ENCODE results near the gene JADE2. TPM values are rescaled to one million over a fixed set of nuclear protein-coding genes. Genes with fewer than 3 reads are reported as not detected.
"Not testable (repeated sequence)": the region's sequence is repeated elsewhere in the genome, so short reads cannot be mapped to it uniquely, and the experiment has no call there.

JADE2 gene
- polyA plus RNA-seq, 2 donors = 3.8 to 4.1 TPM

DNA sequence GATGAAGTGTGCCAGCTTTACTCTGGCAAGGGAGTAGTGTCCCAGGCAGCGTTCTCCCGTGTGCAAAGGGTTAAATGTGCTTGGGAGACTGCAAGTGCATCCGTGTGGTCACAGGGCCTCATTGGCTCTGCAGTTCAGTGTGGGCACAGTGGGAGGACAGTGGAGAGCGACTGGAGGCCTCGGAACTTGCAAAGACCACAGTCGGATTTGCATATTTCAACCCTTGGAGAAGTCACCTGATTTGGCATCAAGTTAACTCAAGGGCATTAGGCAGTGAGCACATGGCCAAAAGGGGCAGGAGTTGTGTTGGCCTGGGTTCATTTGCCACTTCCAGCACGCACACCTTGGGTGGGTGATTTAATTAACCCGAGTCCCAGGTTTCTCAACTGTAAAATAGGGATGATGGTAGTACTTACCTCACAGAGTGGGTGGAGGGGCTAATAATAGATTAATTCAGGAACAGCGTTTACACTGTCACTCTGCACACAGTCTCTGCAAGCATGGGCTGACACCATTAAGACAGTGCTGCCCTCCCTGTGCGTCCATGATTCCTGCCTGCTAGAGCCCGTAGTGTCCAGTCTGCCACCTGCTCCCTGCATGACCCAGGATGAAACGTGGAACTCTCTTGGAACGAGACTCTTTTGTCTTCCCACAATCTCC, 22.7 kb downstream of the JADE2 start:
- Histone ChIP-seq H3K4me1 (ENCODE audit: control insufficient read depth in 2 of 2, insufficient read depth in 2 of 2, low read length in 1 of 2) (peaks cover 3 to 8% of the 10 kb centered on the region in 2 donors), H3K4me3 (ENCODE audit: low read depth in 1 of 2, low read length in 2 of 2) (no peak overlapping the region), H3K9me3 (ENCODE audit: control insufficient read depth in 2 of 2, insufficient read depth in 1 of 2, low read depth in 1 of 2, low read length in 1 of 2) (no peaks in the 10 kb centered on the region), H3K27ac (ENCODE audit: low read depth in 2 of 2, low read length in 1 of 2) (no peak overlapping the region), H3K27me3 (ENCODE audit: control insufficient read depth in 1 of 2, insufficient read depth in 2 of 2, low read length in 2 of 2) (no peaks in the 10 kb centered on the region), H3K36me3 (ENCODE audit: control insufficient read depth in 2 of 2, insufficient read depth in 2 of 2, low read length in 1 of 2) (peaks cover 0 to 16% of the 10 kb centered on the region in 2 donors)
- 68 to 74% methylated on average over 13 of the region's 13 CpGs for WGBS, 2 donors

DNA sequence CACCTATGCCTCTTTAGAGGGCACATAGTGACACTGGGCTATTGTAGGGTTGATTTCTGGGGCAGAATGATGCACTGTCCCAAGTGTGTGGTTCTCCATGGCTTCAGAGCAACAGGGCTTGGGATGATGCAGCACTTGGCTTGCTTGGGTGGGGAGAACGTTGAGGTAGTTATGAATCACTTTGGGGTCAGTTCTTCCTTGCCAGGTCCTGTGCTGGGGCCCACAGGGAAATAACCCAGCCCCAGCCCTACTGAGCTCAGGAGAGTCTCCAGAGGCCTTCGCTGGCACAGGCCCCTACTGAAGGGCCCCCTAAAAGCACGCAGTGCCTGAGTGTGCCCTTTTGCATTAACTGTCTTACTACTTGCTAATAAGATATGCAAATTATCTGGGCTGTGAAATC, 24.2 kb downstream of the JADE2 start:
- Histone ChIP-seq H3K4me3 (ENCODE audit: low read depth in 1 of 2, low read length in 2 of 2) (no peak overlapping the region), H3K9me3 (ENCODE audit: control insufficient read depth in 2 of 2, insufficient read depth in 1 of 2, low read depth in 1 of 2, low read length in 1 of 2) (no peaks in the 10 kb centered on the region), H3K27me3 (ENCODE audit: control insufficient read depth in 1 of 2, insufficient read depth in 2 of 2, low read length in 2 of 2) (no peaks in the 10 kb centered on the region), H3K36me3 (ENCODE audit: control insufficient read depth in 2 of 2, insufficient read depth in 2 of 2, low read length in 1 of 2) (peaks cover 0 to 20% of the 10 kb centered on the region in 2 donors), H3K27ac (ENCODE audit: low read depth in 2 of 2, low read length in 1 of 2) (no peak overlapping the region), H3K4me1 (ENCODE audit: control insufficient read depth in 2 of 2, insufficient read depth in 2 of 2, low read length in 1 of 2) (peaks cover 12 to 17% of the 10 kb centered on the region in 2 donors)
- 53 to 63% methylated on average over 3 of the region's 3 CpGs for WGBS, 2 donors

DNA sequence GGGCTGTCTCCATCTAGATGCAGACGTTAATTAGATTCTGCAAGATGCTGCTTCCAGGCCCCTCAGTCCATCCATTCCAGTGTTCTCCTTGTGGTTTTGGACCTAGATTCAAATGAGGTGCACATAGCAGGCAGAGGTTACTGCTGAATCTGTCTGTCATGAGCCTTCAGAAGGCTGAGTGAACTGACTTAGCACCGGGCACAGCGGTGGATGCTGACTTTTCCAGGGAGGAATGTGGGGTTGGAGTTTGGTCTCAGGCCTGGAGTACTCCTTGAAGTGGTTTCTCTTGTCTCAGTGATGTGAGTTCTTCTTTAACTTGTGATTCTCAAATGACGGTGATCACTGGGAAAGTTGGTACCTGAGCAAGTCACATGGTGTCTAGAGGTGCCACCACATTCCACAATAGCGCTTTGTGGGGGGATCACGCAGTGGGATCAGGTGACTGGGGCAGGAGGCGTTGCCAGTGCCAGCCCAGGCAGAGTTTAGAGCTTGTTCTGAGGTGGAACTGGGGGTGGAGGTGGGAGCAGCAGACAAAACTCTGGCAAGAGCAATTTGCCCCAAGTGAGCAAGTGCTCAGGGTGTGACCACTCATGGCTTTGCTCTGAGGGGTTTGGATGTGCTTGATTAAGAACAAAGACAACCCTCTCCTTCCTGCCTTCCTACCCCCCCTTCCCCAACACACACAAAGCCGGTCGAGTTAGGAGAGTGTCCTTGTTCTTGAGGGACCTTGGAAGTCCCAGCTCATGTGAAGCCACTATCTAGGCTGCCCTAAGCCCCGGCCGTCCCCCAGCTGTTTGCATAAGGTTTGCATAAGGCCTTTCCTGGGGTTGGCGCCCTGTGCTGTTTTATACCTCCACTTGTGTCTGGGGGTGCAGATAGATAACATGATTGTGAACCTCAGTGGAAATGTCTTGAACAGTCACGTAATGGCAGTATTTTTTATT, 25.1 kb downstream of the JADE2 start:
- Histone ChIP-seq H3K27me3 (ENCODE audit: control insufficient read depth in 1 of 2, insufficient read depth in 2 of 2, low read length in 2 of 2) (no peaks in the 10 kb centered on the region), H3K4me1 (ENCODE audit: control insufficient read depth in 2 of 2, insufficient read depth in 2 of 2, low read length in 1 of 2) (peaks cover 15 to 23% of the 10 kb centered on the region in 2 donors), H3K36me3 (ENCODE audit: control insufficient read depth in 2 of 2, insufficient read depth in 2 of 2, low read length in 1 of 2) (peaks cover 0 to 20% of the 10 kb centered on the region in 2 donors), H3K9me3 (ENCODE audit: control insufficient read depth in 2 of 2, insufficient read depth in 1 of 2, low read depth in 1 of 2, low read length in 1 of 2) (peaks cover 0 to 3% of the 10 kb centered on the region in 2 donors), H3K27ac (ENCODE audit: low read depth in 2 of 2, low read length in 1 of 2) (no peak overlapping the region), H3K4me3 (ENCODE audit: low read depth in 1 of 2, low read length in 2 of 2) (no peak overlapping the region)
- WGBS, 2 donors = 68 to 75% methylated on average over 13 of the region's 13 CpGs

DNA sequence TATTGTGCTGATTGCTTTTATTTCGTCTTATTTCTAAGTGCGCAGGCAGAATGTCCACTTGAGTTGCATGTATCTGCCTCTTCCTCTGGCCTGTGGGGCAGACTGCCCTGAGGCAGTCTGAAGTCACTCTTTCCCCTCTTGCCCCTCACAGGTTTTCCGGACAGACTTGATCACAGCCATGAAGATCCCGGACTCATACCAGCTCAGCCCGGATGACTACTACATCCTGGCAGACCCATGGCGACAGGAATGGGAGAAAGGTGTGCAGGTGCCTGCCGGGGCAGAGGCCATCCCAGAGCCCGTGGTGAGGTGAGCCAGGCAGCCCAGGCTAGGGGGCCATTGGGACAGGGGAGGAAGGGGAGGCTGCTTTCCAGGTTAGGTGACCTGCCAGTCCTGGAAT, 26.4 kb downstream of the JADE2 start:
- Histone ChIP-seq H3K4me3 (ENCODE audit: low read depth in 1 of 2, low read length in 2 of 2) (no peak overlapping the region), H3K4me1 (ENCODE audit: control insufficient read depth in 2 of 2, insufficient read depth in 2 of 2, low read length in 1 of 2) (peaks cover 17 to 29% of the 10 kb centered on the region in 2 donors), H3K27me3 (ENCODE audit: control insufficient read depth in 1 of 2, insufficient read depth in 2 of 2, low read length in 2 of 2) (no peaks in the 10 kb centered on the region), H3K36me3 (ENCODE audit: control insufficient read depth in 2 of 2, insufficient read depth in 2 of 2, low read length in 1 of 2) (peaks cover 0 to 20% of the 10 kb centered on the region in 2 donors), H3K27ac (ENCODE audit: low read depth in 2 of 2, low read length in 1 of 2) (peak overlapping the region in 1 of 2 donors; percentile 3), H3K9me3 (ENCODE audit: control insufficient read depth in 2 of 2, insufficient read depth in 1 of 2, low read depth in 1 of 2, low read length in 1 of 2) (peaks cover 0 to 3% of the 10 kb centered on the region in 2 donors)
- WGBS, 2 donors = 84 to 87% methylated on average over 8 of the region's 8 CpGs

DNA sequence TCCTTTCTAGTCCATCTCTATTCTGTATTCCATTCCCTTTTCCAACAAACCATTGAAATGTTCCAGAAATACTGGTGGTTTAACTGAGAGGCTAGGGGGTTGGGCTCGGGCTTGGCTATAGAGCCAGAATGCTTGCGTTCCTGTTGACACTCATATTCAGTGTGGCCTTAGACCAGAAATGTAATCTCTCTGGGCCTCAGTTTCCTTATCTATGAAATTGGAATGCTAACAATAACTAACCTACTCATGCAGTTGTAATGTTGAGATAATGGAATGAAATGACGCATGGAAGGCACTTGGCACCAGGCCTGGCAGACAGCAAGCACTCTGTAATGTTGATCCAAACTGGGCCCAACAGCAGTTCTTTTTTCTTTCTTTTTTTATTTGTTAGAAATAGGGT, 26.8 kb downstream of the JADE2 start:
- Histone ChIP-seq H3K4me1 (ENCODE audit: control insufficient read depth in 2 of 2, insufficient read depth in 2 of 2, low read length in 1 of 2) (peaks cover 17 to 29% of the 10 kb centered on the region in 2 donors), H3K27ac (ENCODE audit: low read depth in 2 of 2, low read length in 1 of 2) (peak overlapping the region in 1 of 2 donors; percentile 3), H3K36me3 (ENCODE audit: control insufficient read depth in 2 of 2, insufficient read depth in 2 of 2, low read length in 1 of 2) (peaks cover 0 to 20% of the 10 kb centered on the region in 2 donors), H3K4me3 (ENCODE audit: low read depth in 1 of 2, low read length in 2 of 2) (no peak overlapping the region), H3K27me3 (ENCODE audit: control insufficient read depth in 1 of 2, insufficient read depth in 2 of 2, low read length in 2 of 2) (no peaks in the 10 kb centered on the region), H3K9me3 (ENCODE audit: control insufficient read depth in 2 of 2, insufficient read depth in 1 of 2, low read depth in 1 of 2, low read length in 1 of 2) (peaks cover 0 to 3% of the 10 kb centered on the region in 2 donors)
- WGBS, 2 donors = 39 to 62% methylated on average over 3 of the region's 3 CpGs

DNA sequence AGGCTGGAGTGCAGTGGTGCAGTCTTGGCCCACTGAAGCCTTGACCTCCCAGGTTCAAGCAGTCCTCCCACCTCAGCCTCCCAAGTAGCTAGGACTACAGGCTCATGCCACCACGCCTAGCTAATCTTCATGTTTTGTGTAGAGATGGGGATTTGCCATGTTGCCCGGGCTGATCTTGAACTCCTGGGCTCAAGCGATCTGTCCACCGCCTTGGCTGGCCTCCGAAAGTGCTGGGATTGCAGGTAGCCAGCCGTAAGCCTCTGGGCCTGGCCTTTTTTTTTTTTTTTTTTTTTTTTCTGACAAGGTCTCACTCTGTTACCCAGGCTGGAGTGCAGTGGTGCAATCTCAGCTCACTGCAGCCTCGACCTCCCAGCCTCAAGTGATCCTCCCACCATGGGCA, 27.2 kb downstream of the JADE2 start:
- not testable (repeated sequence) for H3K9me3 ChIP-seq (ENCODE audit: control insufficient read depth in 2 of 2, insufficient read depth in 1 of 2, low read depth in 1 of 2, low read length in 1 of 2); H3K4me3 ChIP-seq (ENCODE audit: low read depth in 1 of 2, low read length in 2 of 2); H3K27ac ChIP-seq (ENCODE audit: low read depth in 2 of 2, low read length in 1 of 2); H3K27me3 ChIP-seq (ENCODE audit: control insufficient read depth in 1 of 2, insufficient read depth in 2 of 2, low read length in 2 of 2)
- WGBS, 2 donors = 80 to 84% methylated on average over 7 of the region's 7 CpGs
- H3K36me3 ChIP-seq (ENCODE audit: control insufficient read depth in 2 of 2, insufficient read depth in 2 of 2, low read length in 1 of 2) = peaks cover 0 to 20% of the 10 kb centered on the region in 2 donors
- peaks cover 17 to 29% of the 10 kb centered on the region in 2 donors for H3K4me1 ChIP-seq (ENCODE audit: control insufficient read depth in 2 of 2, insufficient read depth in 2 of 2, low read length in 1 of 2)

DNA sequence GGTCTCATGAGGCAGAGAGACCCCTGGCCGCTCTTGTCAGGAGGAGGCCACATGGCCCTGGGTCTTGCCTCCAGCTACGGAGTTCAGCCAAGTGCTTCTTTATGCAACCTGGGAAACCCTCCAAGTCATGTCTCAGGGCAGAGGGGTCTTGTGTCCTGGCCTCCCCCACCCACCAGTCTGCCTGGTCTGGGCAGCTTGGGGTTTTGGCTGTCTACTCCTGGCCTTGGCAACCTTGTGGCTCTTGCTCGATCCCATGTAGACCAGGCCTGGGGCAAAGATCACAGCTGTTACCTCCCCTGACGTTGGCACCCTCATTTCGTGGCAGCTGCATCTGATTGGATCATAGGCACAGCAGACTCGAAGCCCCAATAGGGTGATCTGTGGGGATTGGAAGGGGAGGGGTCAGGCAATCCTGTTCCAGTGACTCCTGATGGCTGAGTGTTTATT, 28.4 kb downstream of the JADE2 start:
- 54 to 64% methylated on average over 6 of the region's 6 CpGs for WGBS, 2 donors
- Histone ChIP-seq H3K27me3 (ENCODE audit: control insufficient read depth in 1 of 2, insufficient read depth in 2 of 2, low read length in 2 of 2) (no peaks in the 10 kb centered on the region), H3K36me3 (ENCODE audit: control insufficient read depth in 2 of 2, insufficient read depth in 2 of 2, low read length in 1 of 2) (peaks cover 1 to 17% of the 10 kb centered on the region in 2 donors), H3K4me3 (ENCODE audit: low read depth in 1 of 2, low read length in 2 of 2) (no peak overlapping the region), H3K27ac (ENCODE audit: low read depth in 2 of 2, low read length in 1 of 2) (peak overlapping the region; percentile 3 to 47), H3K9me3 (ENCODE audit: control insufficient read depth in 2 of 2, insufficient read depth in 1 of 2, low read depth in 1 of 2, low read length in 1 of 2) (peaks cover 0 to 3% of the 10 kb centered on the region in 2 donors), H3K4me1 (ENCODE audit: control insufficient read depth in 2 of 2, insufficient read depth in 2 of 2, low read length in 1 of 2) (peaks cover 14 to 23% of the 10 kb centered on the region in 2 donors)

DNA sequence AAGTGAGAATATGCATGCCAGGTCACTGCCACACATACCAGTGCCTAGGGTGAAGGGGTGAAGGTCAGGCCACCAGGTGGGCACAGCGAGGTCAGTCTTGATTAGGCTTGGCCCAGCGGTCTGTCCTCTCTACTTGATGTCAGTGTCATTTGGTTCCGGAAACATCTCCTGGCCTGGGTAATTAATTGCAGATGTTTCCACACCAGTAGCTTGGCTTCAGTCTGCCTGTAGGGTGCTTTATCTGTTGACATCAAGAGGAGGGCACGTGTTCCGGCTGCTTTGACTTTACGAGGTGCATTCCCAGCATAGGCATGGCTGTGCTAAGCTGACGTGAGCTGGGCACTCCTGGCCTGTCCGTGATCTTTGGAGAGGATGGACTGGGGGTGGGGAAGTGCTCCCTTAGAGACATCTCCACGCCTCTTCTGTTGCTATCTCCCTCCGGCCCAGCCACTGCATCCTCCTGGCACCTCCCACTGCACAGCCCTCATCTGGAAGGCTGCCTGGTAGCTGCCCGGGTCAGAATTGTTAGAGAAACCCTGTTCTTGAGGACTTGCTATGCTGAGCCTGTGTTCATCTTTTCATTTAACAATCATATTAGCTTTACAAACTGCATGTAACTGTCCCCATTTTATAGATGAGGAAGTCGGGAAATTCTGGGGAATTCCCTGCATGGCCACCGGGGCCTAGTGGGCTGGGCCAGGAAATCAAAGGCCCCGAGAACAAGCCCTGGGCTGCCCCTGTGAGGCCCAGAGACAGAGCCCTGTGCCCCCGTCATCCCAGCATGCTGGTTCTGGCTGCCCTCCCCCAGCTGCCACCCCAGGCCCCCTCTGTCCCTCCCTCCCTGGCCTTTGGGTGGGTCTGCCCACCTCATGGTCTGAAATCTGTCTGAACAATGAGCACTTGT, 29.1 kb downstream of the JADE2 start:
- H3K27ac ChIP-seq (ENCODE audit: low read depth in 2 of 2, low read length in 1 of 2) = peak overlapping the region in 1 of 2 donors; percentile 47
- H3K4me3 ChIP-seq (ENCODE audit: low read depth in 1 of 2, low read length in 2 of 2) = no peak overlapping the region
- peaks cover 0 to 3% of the 10 kb centered on the region in 2 donors for H3K9me3 ChIP-seq (ENCODE audit: control insufficient read depth in 2 of 2, insufficient read depth in 1 of 2, low read depth in 1 of 2, low read length in 1 of 2)
- H3K27me3 ChIP-seq (ENCODE audit: control insufficient read depth in 1 of 2, insufficient read depth in 2 of 2, low read length in 2 of 2) = no peaks in the 10 kb centered on the region
- peaks cover 14 to 21% of the 10 kb centered on the region in 2 donors for H3K4me1 ChIP-seq (ENCODE audit: control insufficient read depth in 2 of 2, insufficient read depth in 2 of 2, low read length in 1 of 2)
- 37 to 39% methylated on average over 15 of the region's 15 CpGs for whole genome bisulfite sequencing, 2 donors
- peaks cover 4 to 23% of the 10 kb centered on the region in 2 donors for H3K36me3 ChIP-seq (ENCODE audit: control insufficient read depth in 2 of 2, insufficient read depth in 2 of 2, low read length in 1 of 2)

Data from esophagus (tissue), 2 donors.